ENCODE data around the gene SOX2.

Gene SOX2

DNA sequence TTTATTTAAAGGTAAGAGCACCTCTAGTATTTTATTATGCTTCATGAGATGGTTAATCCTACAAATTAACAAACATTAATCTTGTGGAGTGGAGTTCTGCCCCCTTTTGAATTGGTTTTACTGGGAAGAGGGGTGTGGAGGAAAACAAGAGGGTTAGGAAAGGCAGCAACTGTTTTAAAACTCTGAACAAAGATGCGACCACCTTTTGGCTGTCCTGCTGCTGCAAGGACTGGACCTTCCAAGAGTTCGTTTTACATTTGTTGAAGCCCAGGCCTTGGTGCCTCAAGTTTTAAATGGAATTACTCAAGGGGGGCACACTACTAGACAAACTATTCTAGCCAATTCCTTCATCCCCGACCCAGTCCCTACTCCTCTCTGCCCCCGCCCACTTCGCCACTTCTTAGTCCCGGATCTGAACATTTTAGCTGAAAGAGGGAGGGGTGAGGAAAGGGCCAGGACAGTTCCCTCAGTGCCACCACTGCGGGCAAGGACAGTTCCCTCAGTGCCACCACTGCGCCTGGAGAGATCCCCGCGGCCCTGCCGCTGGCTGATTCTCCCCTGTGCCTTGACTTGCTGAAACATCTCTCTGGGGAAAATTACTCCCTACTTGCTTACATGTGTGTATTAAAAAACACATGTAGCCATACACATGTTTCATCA, 11.2 kb downstream of the SOX2 start:
- DNase-seq (ENCODE audit: low read depth): no peak

- DNase-seq (ENCODE audit: low read depth): no peak
Observed at GRCh38 chr3:181723625-181724191, 12.0 kb downstream of the SOX2 start.

DNA sequence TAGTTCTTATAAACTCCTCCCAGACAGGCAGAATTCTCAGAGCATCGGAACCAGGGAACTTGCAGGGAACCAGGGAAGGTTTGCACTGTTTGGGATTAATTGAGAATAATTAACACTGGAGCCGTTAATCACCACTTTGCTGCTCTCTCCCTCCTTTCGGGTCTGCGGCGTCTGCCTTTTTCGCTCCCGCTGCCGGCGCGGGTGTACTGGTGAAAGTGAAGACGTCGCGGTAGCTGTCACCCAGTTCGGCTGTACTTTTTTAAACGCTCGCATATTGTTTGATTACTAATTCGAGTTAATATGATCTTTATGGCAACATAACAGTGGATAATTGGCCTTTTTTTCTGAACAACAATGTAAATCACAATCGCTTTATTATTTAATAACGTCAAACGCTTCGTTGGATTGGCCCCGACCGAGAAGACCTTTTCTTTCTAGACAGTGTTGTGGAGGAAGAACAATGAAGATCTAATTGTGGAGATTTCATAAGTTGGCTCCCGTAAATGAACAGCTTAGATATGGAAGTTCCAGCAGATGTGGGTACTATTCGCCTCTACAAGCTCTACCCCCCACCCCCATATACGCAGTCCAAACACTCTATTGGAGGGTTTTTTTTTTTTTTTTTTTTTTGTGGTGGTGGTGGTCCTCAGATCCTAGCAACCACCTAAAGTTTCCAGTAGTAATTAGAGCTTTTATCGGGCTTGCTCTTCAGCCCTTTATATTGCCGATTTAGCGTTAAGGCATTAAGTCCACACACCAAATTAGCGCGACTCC, 12.7 kb downstream of the SOX2 start:
- DNase-seq (ENCODE audit: low read depth): no peak

GRCh38 chr3:181725131-181725731, 13.5 kb downstream of the SOX2 start:
- DNase-seq (ENCODE audit: low read depth): no peak

GRCh38 chr3:181725830-181726229, 14.1 kb downstream of the SOX2 start:
- DNase-seq (ENCODE audit: low read depth): no peak

DNA sequence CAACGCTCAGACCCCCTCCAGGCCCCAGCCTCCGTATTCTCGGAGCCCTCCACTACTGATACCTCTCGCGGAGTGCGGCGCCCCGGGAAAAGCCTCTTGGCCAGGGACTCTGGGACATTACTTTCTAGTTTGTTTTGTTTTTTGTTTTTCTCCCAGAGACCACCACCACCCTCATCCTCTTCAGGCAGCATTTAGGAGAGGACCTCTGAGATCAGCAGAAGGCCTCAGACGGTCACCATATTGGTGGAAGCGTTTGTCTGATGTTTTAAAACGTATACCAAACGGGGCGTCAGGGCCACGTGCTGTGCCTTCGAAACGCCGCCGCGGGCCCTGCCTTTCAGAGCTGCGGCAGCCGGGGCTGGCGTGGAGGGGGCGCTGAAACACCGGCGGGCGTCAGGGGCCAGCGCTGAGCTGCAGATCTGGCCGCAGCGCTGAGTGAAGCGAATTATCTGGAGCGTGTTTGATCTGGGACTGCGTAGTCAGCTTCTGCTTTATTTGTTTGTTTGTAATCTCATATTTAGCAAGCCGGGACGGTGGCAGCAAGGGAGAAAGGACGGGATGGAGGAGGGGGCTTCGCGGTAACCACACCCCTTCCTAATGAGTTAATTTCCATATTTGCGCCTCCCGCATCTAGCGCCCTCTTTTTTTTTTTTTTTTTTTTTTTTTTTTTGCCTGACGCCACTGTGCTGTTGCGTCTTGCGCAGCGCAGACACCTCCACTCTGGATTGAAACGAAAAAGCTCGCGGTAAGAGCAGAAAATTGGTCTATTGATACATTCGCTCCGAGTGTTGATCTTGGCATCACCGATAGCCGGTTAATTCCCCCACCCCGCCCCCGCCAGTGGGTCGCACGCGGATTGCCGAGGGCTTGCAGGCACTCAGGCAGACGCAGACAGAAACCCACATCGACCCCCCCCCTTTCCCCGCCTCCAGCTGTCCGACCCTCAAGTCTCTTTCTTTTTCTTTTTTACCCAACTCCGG, 14.9 kb downstream of the SOX2 start:
- DNase-seq (ENCODE audit: low read depth): no peak

DNA sequence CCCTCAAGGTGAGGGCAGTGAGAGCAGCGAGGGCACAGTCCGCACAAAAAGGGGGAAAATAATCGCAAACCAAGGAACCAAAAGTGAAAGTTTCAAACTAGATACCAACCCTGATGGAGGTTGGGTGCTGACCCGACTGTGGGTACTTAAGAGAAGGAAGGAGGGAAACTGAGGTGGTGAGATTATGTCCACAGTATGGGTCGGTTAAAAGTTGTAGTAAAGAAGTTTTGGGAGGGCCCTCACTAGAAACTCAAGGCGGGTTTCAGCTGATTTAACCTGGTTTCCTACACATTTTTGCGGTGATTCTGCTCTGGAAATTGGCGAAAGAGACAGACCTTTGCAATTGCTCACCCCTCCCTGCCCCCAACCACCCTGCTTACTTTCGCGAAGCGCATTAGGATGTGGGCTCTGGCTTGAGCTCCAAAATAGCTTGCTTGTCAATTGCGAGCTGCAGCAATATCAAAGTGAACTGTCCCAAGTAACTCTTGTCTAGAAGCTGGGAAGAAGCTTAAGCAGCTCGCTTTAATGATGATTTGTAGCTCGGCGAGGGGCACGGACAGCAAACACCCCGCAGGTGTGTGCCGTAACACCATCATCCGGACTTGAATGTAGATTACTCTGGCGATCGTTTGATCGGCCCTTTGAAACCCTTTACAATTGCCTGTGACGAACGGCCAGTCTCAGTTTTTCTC, 15.8 kb downstream of the SOX2 start:
- no peak for DNase-seq (ENCODE audit: low read depth)

- no peak for DNase-seq (ENCODE audit: low read depth)
Observed at GRCh38 chr3:181728470-181729340, 17.0 kb downstream of the SOX2 start.

DNA sequence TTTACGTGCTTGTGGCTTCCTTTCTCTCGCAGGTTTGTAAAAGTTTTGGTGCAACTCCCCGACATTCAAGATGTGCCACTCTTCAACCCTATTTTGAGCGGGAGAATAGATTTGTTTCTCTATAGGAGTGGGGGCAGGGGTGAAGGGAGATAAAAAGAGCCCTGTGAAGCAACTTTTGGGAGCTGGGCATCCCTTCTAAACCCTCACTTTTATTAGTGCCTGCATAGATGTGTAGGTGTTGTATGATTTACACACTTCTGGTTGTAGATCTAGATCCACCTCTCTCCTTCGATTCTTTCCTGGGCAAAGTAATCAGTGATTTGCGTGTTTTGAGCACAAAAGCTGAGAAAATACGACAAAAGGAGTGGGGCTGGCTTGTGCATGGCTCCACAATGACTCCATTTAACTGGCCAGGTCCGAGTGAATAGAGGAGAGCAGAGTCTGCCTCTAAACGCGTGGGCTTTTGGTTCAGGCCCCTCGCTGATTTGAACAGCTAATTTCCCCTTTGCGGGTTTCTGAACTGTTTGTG, 17.7 kb downstream of the SOX2 start:
- DNase-seq (ENCODE audit: low read depth): no peak

GRCh38 chr3:181730316-181730715, 18.6 kb downstream of the SOX2 start:
- DNase-seq (ENCODE audit: low read depth): no peak

- DNase-seq (ENCODE audit: low read depth): no peak
Observed at GRCh38 chr3:181730934-181731333, 19.2 kb downstream of the SOX2 start.

GRCh38 chr3:181735911-181736310, 24.2 kb downstream of the SOX2 start:
- DNase-seq (ENCODE audit: low read depth): no peak

DNA sequence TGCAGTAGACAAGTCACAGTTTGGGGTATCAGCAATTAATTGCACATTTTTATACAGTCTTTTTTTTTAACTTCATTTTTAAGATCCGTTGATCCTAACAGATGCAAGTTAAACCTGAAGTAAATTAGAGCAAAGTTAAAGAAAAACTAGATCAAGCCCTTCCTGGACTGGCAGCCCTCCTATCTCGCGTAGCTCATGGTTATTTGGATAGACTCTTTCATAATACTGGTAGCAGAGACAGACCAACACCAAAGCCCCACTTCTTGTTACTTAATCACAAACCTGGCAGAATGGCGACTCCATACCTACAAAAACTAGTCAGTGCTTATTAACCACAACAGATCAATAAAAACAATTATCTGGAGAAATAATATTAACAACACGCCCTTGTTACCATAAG, 26.8 kb downstream of the SOX2 start:
- DNase-seq (ENCODE audit: low read depth): no peak

- DNase-seq (ENCODE audit: low read depth): no peak
Observed at GRCh38 chr3:181739628-181740027, 27.9 kb downstream of the SOX2 start.

- no peak for DNase-seq (ENCODE audit: low read depth)
Observed at GRCh38 chr3:181741417-181741816, 29.7 kb downstream of the SOX2 start.

DNA sequence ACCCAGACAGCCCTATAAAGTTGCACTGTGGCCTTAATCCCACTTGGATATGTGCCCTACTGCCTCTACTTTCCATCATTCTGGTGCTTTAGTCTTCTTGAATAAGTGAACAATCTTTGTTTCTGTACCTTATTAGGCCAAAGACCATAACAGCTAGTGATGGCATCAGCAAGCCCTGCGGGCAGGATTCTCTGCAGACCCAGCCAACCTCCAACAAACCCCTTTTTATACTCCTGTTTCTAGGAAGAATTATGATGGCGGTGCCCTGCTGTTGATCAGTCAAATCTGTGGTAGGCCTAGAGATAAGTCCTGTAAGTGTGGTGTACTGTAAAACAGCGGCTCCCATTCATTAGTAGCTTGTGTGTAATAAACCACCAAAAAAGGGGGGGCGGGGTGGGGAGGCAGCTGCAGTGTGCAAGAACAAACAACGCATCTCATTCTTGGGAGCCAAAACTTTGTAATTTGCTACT, 40.5 kb downstream of the SOX2 start:
- no peak for DNase-seq (ENCODE audit: low read depth)

DNA sequence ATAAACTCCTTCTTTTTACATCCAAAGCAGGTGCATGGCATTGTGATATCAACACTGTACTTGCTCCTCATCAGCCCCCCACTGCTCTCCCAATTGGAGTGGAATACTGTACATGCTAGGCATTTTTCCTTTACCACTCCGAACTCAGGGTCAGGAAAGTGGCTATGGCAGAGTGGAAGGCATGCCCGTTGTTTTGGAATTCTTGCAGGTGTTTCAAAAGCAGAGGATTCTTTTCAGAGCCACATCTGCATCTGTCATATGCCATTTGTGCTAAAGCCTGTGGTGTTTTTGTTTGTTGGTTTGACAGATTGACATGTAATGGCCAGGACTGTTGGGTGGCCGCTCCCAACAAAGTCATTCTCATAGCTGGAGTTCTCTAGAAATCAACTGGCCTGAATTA, 41.7 kb downstream of the SOX2 start:
- no peak for DNase-seq (ENCODE audit: low read depth)

GRCh38 chr3:181755959-181756358, 44.2 kb downstream of the SOX2 start:
- no peak for DNase-seq (ENCODE audit: low read depth)

DNA sequence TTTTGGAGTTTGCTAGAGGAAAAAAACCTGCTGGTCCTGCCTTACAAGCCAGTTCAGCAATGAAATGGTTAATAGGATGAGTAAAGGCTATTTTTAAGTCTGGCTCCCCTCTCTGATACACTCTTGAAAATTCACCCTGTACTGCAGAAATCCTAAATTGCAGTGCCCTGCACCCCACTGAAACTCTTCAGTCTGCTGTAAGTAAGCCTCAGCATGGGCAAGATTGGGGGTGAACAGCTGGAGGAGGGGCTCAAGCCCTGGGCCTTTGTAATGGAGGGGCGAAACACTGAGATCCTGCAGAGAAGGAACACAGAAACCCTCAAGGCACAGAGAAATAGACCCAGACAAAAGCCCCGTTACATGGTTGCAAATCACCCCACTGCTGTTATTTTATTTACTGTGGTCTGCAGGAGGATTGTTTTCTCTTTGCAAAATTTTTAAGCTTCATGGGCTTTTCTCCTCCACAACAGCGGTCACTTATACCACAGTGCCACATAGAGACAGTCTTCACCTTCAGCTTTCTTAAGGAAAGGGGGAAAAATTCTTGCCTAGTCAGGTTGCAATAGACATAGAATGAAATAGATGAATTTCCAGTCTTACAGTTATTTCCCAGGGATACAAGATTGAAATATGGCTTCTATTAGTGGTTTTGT, 45.0 kb downstream of the SOX2 start:
- no peak for DNase-seq (ENCODE audit: low read depth)
